HG03460 (cell line): ENCODE results near the gene SLC47A1.

Source experiments
- ATAC-seq: cut with Tn5 transposase; IDR thresholded peaks from one replicate; pipeline ENCODE4 v1.9.1; 2021; ENCODE audit not compliant: unreplicated experiment

The SLC47A1 gene

DNA sequence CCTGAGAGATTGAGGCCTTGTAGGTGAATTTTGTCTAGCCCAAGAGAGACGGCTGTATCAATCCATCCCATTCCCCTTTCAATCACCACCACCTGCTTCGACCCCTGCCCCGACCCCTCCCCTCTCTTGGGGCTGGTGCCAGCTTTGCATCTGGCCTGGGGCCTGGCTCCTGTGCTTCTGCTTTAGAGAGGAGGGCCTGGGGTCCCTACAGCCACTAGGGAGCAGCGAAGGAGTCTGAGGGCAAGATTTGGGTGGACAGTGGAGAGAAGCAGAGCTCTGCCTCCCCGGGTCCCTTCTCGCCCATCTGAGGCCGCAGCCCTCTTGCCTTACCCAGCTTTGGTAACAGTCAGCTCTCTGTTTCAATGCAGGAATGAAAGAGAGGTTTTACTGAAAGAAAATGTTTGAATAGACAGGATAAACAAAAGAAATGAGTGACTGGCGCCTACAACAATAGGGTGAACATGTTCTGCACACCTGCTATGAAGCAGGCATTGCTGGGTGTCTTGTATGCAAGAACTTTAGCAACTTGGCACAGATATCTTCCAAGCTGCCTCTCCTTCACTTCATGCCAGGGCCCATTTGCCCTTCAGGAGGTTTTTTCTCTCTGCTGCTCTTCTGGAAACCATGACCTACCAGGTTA lies 57.4 kb downstream of the SLC47A1 start:
- no peak for ATAC-seq

GRCh38 chr17:19592316-19592715 lies 58.7 kb downstream of the SLC47A1 start:
- no peak for ATAC-seq

DNA sequence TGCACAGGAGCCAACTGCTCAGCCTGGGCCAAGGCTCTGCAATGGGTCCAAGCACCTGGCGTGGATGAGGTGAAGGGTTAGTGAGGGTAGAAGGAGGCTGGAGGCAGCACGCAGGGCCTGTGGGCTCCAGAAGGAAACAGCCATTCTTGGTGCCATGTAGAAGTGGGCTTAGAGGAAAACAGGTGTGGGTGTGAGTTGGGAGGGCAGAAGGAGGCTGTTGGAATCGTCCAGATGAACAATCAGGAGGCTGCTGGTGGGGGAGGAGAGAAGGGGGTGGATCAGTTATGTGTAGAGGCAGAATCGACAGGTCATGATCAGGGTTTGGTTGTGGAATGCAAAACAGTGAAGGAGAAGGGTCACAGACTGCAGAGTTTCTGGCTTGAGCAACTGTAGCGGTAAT lies 63.2 kb downstream of the SLC47A1 start:
- ATAC-seq: no peak

GRCh38 chr17:19610311-19610710 lies 76.7 kb downstream of the SLC47A1 start:
- no peak for ATAC-seq

GRCh38 chr17:19610879-19611278 lies 77.2 kb downstream of the SLC47A1 start:
- no peak for ATAC-seq

DNA sequence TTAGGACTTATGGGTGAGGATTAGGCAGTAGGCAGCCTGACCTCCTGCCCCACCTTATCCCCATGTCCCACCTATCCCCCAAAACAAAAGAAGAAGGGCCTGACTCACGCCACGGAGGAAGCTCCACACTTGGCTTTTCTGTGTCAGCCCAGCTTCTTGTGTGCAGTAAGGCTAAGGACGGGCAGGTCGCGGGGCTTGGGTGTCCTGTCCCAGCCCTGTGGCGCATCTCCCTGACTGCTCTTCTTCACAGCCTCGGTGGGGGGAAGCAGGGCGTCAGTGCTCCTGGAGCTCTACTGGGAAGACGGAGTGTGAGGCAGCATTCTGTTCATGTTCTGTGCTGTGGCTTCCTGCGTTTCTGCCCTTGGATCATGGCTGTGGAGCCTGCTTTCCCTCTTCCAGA lies 80.3 kb downstream of the SLC47A1 start:
- ATAC-seq: no peak

DNA sequence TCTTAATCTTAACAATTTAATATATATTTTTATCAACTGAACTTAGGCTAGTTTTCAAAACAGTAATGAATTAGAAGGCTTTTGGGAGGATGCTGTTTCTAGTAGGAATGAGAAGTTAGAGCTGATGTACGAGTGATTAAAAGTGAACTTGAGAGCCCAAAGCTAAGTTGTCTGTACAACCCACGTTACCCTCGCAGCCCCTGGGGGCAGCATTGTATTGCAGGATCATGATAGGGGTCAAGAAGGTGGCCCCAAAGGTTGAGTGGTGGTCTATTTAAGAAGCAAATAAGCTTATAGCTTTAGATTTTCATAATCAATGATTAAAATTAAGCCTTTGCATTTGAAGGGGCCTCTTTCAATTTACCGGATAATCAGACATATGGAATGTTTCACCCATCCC lies 81.2 kb downstream of the SLC47A1 start:
- ATAC-seq: no peak

DNA sequence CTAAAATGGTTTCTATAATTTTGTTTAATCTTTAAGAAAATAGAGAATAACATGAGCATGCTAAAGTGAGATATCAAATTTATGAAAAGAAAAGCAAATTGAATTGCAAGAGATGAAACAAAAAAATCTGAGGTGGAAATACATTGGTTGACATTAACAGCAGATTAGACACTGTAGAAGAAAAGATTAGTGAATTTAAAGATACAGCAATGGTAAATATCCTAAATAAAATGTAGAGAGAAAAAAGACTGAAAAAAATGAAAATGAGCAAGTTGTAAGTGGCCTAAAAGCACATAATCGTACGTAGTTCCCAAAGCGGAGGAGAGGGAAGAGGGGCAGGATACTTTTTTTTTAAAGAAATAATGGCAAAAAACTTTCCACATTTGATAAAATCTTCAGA lies 84.4 kb downstream of the SLC47A1 start:
- ATAC-seq: no peak

GRCh38 chr17:19619705-19620325 lies 86.2 kb downstream of the SLC47A1 start:
- ATAC-seq: no peak

GRCh38 chr17:19621697-19622096 lies 88.0 kb downstream of the SLC47A1 start:
- no peak for ATAC-seq

DNA sequence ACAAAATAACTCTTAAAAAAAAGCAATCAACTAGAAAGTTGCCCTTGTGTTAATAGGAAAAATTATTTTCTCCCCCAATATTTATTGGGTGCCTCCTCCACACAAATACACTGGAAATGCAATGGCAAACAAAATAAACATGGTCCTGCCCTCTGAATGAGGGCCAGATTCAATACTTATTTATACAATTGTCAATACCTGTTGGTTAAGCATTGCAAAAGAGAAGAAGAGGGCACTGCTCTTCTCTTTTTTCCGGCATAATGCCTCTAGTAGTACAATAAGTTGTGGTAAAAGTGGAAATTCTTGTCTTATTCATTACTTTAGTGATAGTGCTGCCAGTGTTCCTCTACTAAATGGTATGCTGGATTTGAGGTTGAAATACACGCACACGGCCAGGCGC lies 92.4 kb downstream of the SLC47A1 start:
- ATAC-seq: no peak
